SKM-1 (cell line): ENCODE measurements around the gene MGAT4A.
A peak's percentile ranks its signal among the peaks of the same experiment; 100 is the strongest.

ENCODE experiments used
- DNase-seq: peaks from one replicate; lab custom pipeline; 2025; ENCODE audit not compliant: unreplicated experiment; lab: John Stamatoyannopoulos, UW

Gene MGAT4A

DNA sequence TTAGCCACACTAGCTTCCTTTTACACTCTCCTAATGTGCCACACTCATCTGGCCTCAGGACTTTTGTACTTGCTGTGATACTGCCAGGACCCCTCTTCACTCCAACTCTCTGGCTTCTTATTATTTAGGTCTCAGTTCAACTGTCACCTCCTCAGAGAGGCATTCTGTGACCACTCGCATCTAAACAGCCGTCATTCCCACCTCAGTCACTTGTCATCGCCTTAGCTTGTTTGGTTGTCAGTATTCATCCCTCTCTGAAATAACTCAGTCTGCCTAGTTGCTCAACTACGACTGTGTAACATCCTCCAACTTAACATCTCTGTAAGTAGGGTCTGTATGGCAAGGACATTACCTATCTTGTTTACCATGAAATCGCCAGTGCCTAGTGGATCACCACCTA is 27.2 kb downstream of the MGAT4A start:
- DNase-seq: no peak

- no peak for DNase-seq
These were observed 27.9 kb downstream of the MGAT4A start for GRCh38 chr2:98702858-98703620.

DNA sequence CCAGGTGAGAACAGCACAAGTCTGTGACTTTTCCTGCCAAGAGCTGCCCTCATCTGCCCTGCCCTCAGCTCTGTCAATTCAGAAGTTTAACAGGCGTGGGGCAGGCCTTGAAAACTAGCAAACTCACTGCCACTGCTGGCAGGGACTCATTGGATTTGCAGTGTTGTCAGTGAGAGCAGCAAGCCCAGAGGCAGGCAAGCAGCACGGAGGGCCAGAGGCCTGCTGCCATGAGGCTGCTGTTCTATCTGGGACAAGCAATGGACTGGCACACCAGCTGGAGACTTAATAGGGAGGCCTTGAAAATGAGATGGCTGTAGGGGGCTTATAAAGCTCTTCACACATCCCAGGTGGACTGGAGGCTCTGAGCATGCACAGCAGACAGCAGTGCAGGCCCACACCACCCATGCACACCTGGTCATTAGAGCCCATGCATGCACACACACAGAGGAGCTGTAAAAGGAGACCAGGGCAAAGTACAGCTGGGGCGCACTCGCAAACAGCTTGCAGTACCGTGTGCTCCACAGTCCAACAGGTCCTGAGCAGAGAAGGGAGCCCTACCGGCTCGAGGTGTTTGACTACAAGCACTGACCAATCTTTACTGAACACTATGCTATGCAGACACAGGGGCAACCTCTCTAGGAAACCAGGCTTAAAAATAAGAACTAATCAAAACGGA is 28.7 kb downstream of the MGAT4A start:
- no peak for DNase-seq

GRCh38 chr2:98701230-98701629 is 29.7 kb downstream of the MGAT4A start:
- DNase-seq: no peak

DNA sequence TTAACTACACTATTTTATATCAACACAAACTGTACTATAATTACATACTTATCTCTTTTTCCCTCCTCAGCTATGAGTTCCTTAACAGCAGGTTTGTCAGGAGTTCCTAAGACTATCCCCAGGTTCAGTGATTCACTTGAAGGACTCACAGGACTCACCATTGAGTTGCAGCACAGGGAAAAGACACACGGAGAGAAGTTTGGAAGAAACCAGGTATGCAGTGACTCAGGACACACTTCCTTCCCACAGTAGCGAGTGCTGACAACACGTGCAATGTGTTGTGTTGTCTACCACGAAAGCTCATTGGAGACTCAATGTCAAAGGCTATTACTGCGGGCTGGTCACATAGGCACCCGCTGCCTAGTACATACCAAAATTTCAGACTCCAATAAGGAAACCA is 32.0 kb downstream of the MGAT4A start:
- DNase-seq: no peak

DNA sequence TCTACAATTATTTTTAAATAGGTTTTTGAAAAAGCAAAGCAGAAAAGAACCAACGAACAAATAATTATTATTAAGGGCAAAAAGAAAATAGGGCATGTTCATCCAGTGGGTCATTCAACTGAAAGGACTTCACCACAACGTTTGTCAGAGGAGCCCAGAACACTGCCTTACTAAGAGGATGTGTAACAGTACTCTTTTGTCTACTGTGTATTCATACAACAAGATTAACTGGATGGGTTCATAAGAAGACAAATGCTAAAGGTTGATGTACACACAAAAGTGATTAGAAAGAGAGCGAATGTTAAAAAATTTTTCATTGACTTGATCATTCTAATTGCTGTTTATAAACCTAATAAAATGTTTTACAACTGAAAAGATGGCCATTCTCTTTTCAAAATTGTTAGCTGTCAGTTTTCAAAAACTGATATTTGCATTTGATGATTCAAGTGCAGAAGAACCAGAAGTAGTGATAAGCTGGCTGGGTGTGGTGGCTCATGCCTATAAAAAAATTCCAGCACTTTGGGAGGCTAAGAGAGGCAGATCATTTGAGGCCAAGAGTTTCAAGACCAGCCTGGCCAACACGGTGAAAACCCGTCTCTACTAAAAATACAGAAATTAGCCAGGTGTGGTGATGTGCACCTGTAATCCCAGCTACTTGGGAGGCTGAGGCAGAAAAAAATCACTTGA is 33.1 kb downstream of the MGAT4A start:
- DNase-seq: no peak

GRCh38 chr2:98696200-98696599 is 34.7 kb downstream of the MGAT4A start:
- no peak for DNase-seq

DNA sequence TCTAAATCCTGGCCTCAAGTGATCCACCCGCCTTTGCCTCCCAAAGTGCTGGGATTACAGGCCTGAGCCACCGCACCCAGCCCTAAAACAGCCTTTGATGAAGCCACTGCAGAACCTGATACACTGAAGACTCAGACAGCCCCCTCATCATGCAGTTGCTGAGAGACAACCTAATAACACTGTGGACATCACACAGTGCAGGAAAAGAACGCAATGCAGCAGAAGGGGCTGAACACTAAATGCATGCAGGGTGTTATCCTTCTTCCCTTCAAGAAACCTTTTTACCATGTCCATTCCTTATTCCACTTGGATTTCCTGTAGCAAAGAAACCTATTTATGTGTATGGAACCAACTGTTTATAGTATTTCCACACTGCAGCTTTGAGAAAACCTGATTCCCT is 35.7 kb downstream of the MGAT4A start:
- no peak for DNase-seq

DNA sequence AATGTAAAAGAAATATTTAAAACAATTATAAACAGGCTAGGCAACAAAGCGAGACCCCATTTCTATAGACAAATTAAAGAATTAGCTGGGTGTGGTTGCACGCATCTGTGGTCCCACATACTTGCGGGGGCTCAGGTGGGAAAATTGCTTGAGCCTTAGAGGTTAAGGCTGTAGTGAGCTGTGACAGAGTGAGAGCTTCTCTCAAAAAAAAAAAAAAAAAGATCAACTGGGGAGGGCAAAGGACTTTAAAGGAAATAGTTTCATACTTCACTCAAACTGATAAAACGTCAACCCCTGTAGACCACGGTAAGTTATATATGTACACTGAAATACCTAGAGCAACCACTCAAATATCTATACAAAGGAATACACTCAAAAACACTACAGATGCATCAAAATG is 37.5 kb downstream of the MGAT4A start:
- DNase-seq: no peak

GRCh38 chr2:98692090-98693054 is 38.6 kb downstream of the MGAT4A start:
- no peak for DNase-seq

GRCh38 chr2:98691303-98691702 is 39.6 kb downstream of the MGAT4A start:
- DNase-seq: no peak

GRCh38 chr2:98685930-98686887 is 44.7 kb downstream of the MGAT4A start:
- no peak for DNase-seq

GRCh38 chr2:98683728-98684127 is 47.2 kb downstream of the MGAT4A start:
- no peak for DNase-seq

- no peak for DNase-seq
These were observed 54.2 kb downstream of the MGAT4A start for GRCh38 chr2:98676742-98677141.

DNA sequence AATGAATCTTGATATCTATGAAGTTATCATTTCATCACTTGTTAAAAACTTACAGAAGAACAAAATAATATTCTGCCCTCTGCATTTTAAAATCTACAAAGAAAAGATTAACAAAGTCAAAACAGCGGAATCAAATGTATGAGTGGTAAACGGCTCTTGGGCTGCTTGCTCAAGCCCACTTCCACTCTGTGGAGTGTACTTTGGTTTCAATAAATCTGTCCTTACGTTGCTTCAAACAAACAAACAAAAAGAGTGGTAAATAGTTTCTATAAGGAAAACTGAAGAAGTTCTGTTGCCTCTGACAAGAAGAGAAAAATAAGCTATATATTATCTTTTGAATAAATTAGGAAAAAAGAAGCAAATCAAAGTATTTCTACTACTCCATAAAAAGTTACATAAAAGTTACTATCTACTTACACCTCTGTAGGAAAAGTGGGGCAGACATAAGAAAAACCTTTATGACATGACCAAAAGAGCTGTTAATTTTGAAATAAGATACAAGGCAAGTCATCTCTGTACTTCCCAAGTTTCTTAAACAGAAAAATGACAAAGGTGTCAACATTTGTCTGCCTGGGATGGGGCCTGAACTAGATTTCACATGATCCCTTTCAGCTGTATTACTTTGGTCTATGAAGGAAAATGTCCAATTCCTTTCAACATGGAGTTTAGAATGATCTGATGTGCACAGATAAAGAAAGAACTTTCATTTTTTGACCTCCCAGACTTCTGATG is 56.5 kb downstream of the MGAT4A start:
- DNase-seq: no peak

GRCh38 chr2:98669675-98670074 is 61.3 kb downstream of the MGAT4A start:
- DNase-seq: no peak

DNA sequence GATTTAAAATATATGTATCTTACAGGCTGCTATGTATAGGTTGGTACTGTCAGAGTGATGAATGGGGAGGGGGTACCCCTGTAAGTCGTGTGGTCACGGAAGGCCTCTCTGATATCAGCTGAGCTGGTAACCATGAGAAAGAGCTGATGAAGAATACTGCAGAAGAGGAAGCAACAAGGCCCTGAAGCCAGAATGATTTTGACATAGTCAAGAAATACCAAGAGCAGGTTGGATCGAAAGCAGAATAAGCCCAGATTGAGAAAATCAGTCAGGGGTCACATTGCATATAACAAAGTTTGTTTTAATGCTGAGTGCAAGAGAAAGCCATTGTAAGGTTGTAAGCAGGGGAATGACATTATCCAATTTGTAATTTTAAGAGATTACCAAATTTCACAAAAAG is 65.3 kb downstream of the MGAT4A start:
- DNase-seq: no peak

- DNase-seq: peak; percentile 16
These were observed 66.6 kb downstream of the MGAT4A start for GRCh38 chr2:98664323-98664722.

GRCh38 chr2:98663511-98664090 is 67.3 kb downstream of the MGAT4A start:
- DNase-seq: no peak
